Fibroblast of the aortic adventitia (primary cell): ENCODE results near the gene FAM72D. TPM values are rescaled to one million over a fixed set of nuclear protein-coding genes. Genes with fewer than 3 reads are reported as not detected.
A peak's percentile ranks its signal among the peaks of the same experiment; 100 is the strongest.
"Not testable (repeated sequence)": the region's sequence is repeated elsewhere in the genome, so short reads cannot be mapped to it uniquely, and the experiment has no call there.

Source experiments
- DNase-seq: peaks from one replicate; pipeline ENCODE4 v3.0.0-alpha.2; 2010; ENCODE audit warnings: low read depth
- H3K4me3 ChIP-seq: 2 replicates; pipeline ENCODE4 v1.5.1; 2011; ENCODE audit warnings: low read depth, mild to moderate bottlenecking, control low read depth, low read length, moderate library complexity
- total RNA-seq: library from RNA; depleted of rRNA; stranded (reverse); fragments of >200 nt; gene quantifications from 2 replicates; pipeline ENCODE4 v1.2.3, GENCODE V29; 2012; ENCODE audit warnings: low replicate concordance

FAM72D gene
- total RNA-seq, 1 donor: 2.2 TPM

GRCh38 chr1:145079737-145080136, 16.0 kb upstream of the FAM72D start:
- DNase-seq, H3K4me3 ChIP-seq: not testable (repeated sequence)

- H3K4me3 ChIP-seq, DNase-seq: not testable (repeated sequence)
These were observed 15.6 kb upstream of the FAM72D start for GRCh38 chr1:145080193-145080592.

DNA sequence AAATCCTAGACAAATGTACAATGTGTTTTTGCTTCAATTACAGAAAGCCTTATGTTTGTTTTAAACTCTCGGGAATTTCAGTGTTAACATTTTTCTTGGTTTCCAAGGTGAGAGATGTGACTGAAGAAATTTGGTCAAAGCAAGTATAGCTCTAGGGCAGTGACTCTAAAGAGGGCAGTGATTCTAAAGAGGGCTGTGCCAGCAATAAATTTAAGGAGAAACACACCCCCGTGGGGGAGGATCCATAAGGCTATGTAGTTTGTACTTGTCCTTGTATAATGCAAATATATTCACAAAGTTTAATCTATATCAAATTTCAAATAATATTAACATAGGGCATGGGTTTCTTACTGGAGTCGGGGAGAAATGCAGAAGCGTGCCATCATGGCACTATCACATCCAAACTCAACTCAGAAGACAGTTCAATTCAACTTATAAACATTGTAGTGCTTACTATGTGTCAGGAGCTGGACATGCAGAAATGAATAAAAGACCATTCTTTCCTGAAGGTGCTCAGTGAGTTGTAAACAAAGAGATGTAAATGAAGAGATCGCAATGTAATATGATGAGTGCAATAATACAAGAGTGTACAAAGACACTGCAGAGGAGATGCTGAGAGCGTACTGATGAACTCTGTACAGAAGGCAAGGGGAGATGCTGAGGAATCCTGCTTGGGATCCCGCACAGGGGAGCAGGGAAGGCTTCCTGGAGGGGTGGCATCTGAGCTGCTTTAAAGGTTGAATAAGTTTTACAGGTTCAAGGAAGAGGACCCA, 13.1 kb upstream of the FAM72D start:
- DNase-seq, H3K4me3 ChIP-seq: not testable (repeated sequence)

- peak overlapping the region; percentile 56 for H3K4me3 ChIP-seq
- not testable (repeated sequence) for DNase-seq
These were observed 2.1 kb upstream of the FAM72D start for GRCh38 chr1:145093517-145094149.

- H3K4me3 ChIP-seq: peak overlapping the region; percentile 58
- DNase-seq: not testable (repeated sequence)
These were observed 1.0 kb upstream of the FAM72D start for GRCh38 chr1:145094655-145095211.

- DNase-seq, H3K4me3 ChIP-seq: not testable (repeated sequence)
These were observed 6.0 kb downstream of the FAM72D start for GRCh38 chr1:145101725-145102124.

GRCh38 chr1:145103294-145103693, 7.5 kb downstream of the FAM72D start:
- not testable (repeated sequence) for H3K4me3 ChIP-seq, DNase-seq

DNA sequence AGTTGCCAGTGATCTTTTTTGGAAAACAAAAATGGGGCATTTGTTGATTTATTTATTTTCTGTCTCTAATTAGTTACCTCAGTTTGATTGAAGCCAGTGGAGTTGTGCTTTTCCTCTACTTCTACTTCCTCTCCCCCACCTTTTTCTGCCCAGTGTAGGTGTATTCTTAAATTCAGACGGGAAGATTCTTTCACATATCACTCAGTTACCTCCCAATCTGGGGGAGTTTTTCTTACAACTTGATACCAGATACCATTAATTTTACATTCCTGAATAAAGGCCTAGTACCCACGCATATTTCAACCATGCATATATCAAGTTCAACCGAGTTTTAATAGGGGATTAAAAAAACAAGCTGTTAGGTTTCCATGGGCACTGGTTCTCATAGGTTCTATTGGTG, 15.9 kb downstream of the FAM72D start:
- not testable (repeated sequence) for DNase-seq, H3K4me3 ChIP-seq

- not testable (repeated sequence) for H3K4me3 ChIP-seq, DNase-seq
These were observed 16.9 kb downstream of the FAM72D start for GRCh38 chr1:145112703-145113102.

DNA sequence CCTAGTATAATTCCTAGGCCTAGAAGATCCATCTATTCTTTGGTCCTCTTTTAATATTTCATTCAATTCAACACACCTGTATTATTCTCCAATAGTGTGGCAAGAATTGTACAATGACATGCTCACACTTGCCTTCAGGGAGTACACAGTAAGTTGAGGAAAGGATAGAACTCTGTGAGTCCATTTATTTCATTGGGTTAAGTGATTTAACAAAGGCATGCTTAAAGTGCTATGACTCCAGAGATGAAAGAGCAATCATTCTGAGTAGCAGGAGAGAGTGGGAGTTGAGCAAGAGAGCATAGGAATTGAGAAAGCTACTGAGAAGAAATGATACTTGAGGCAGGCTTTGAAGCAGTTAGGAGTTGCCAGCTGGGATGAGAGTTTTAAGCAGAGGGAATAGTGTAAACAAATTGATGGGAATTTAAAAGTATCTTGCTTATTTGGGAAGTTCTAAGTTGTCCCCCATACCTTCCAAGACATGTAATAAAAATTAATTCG, 18.8 kb downstream of the FAM72D start:
- not testable (repeated sequence) for DNase-seq, H3K4me3 ChIP-seq

DNA sequence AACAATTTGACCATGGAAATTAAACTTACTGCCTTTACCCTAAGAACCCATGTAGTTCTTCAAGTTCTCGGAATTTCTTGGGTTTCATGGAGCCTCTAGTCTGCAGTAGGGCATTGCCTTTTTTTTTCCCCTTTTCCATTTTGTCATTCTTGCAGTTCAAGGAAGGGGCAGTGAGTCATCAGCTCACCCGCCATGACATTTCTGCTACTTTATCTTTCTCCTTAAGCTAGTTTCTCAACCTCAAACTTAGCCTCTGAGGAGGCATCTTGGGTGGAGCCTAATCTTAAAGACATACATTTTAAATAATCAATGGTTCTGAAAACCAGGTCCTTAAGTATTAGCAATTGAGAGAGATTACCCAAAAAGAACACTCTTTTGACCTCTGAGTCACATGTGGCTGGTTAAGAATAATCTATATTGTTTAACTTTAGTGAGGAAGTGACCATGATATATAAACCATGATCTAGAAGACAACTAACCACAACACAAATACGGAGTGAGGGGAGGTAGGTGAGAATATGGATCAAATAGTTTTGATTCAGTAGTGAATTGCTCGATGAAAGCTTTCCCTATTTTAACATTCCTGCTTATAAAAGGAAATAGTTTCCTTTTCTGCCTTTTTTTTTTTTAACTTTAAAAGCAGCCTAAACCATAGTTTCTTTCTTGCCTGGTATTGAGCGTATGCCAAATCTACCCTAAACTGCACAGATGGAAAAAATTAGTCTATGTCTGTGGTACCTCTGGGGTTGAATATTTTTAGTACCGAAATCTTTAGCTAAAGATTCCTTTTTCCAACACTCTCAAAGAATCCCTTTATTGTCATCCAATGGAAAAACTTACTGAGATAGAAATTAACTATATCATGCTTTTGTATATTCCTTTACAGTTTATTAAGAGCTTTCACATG, 20.1 kb downstream of the FAM72D start:
- not testable (repeated sequence) for DNase-seq, H3K4me3 ChIP-seq

DNA sequence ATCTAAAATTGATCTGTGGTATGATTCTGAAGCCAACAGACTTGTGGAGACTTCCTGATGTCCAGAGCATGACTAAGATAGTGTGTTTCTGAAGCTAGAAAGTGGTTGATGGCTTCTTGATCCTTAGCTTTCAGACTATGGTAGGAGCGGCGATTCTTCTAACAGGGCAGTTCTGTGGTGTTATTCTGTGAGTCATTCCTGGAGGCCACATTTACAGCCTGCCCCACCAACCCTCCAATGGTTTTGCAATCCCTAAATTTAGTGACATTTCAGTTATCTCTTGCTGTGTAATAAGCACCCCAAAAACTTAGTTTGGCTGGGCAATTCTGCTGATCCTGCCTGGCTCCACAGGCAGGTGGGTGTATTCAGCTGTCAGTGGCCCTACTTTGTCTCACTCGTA, 24.1 kb downstream of the FAM72D start:
- not testable (repeated sequence) for H3K4me3 ChIP-seq, DNase-seq

GRCh38 chr1:145122344-145123061, 26.7 kb downstream of the FAM72D start:
- not testable (repeated sequence) for DNase-seq, H3K4me3 ChIP-seq

DNA sequence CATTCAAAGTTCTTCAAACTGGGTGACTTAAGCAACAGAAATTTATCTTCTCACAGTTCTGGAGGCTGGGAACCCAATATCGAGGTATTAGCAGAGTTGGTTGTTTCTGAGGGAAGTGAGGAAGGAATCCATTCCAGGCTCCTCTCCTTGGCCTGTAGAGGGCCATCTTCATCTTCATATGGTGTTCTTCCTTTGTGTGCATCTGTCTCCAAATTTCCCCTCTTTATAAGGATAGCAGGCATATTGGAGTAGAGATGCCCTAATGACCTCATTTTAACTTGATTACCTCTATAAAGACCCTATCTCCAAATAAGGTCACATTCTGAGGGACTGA, 27.3 kb downstream of the FAM72D start:
- DNase-seq, H3K4me3 ChIP-seq: not testable (repeated sequence)

GRCh38 chr1:145123992-145124641, 28.3 kb downstream of the FAM72D start:
- DNase-seq, H3K4me3 ChIP-seq: not testable (repeated sequence)

DNA sequence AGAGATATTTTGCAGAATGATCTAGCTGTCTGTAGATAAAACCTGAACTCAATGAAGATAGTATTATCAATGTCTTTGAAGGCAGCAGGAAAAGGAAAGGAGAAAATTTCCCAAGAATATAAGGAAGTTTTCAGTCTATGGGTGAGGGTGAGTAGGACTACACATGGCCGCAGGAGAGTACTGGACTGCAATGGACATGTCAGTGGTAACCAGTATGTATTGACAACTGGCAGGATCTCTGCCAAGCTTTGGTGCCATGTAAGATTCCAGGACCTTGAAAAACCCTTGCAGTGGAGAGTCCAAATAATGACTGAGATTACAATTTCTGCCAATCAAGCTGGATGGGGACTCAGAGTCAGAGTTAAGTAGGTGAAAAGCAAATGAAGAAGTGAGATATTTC, 29.3 kb downstream of the FAM72D start:
- H3K4me3 ChIP-seq, DNase-seq: not testable (repeated sequence)

DNA sequence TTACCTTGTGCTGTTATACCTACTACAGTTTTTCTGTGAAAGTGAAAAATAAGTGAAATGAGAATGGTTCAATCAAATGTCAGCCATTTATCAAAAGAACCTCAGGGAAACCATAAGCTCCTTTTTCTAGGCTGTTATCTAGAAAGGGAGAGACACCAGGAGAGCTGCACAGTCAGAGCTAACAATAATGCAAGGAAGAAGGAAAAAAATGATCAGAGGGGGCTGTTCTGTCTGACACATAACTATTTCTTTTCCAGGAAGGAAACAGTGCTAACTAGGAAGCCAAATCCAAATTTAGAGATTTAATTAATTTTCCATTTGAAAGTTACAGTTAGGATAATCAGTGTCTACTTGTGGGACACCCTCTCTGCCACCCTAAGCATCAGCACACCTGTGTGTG, 31.4 kb downstream of the FAM72D start:
- not testable (repeated sequence) for H3K4me3 ChIP-seq, DNase-seq
